Ovary (tissue), 9 donors: ENCODE results near the gene ALDH3B2. TPM values are rescaled to one million over a fixed set of nuclear protein-coding genes. Genes with fewer than 3 reads are reported as not detected.

ENCODE experiments used
- DNase-seq, 5 donors: peaks; one replicate each; pipeline ENCODE4 v3.0.0-alpha.2; 2019 to 2020
- H3K27ac ChIP-seq, 2 donors: fragments of 200-600 bp; one replicate each; pipeline versions ENCODE4 v1.5.1 to v1.8.0; 2019 to 2022
- H3K27me3 ChIP-seq: fragments of 200-600 bp; one replicate; pipeline ENCODE4 v1.8.0; 2022
- H3K36me3 ChIP-seq: fragments of 200-600 bp; sonication (generic); one replicate; pipeline ENCODE4 v1.5.1; 2019
- H3K4me1 ChIP-seq: one replicate; pipeline ENCODE4 v1.8.1; 2013; ENCODE audit warnings: mild to moderate bottlenecking, moderate library complexity; ENCODE audit not compliant: insufficient read depth
- H3K4me3 ChIP-seq: fragments of 200-600 bp; sonication (generic); one replicate; pipeline ENCODE4 v1.5.1; 2017
- H3K9me3 ChIP-seq, 2 donors: fragments of 200-600 bp in 1 of 2; sonication (generic) in 1 of 2; one replicate each; pipeline versions ENCODE4 v1.5.1 to v1.8.1; 2013 to 2019; ENCODE audit warnings: mild to moderate bottlenecking in 1 of 2, moderate library complexity in 1 of 2
- EP300 ChIP-seq: sonication (generic); formaldehyde crosslinking; IDR thresholded peaks from one replicate; pipeline ENCODE4 v1.6.1; 2017; ENCODE audit warnings: antibody characterized with exemption
- POLR2A ChIP-seq: fragments of 450-650 bp; IDR thresholded peaks from one replicate; pipeline ENCODE4 v1.6.1; 2017; ENCODE audit warnings: antibody characterized with exemption, mild to moderate bottlenecking, moderate library complexity
- WGBS, 3 donors: extraction: QIAGEN DNeasy Blood & Tissue Kit in 1 of 3; methylation state at CpG; one replicate each; pipeline versions ENCODE4 v1.1.5 to v1.1.7; 2013 to 2017; 5-methylcytosine and 5-hydroxymethylcytosine counted together
- intact Hi-C, 4 donors: fragments of 100-400 bp; cut with DNase I; formaldehyde crosslinking; loops; one replicate each; pipeline versions ENCODE4 v1.11.0 to v1.15.1; 2022 to 2023
- polyA plus RNA-seq, 2 donors: library from polyadenylated mRNA; stranded (reverse); fragments of 200-250 nt in 1 of 2; fragments of 350-450 nt in 1 of 2; fragmentation: Illumina TruSeq in 1 of 2; extraction: RNeasy Lipid Tissue Mini Kit (QIAGEN cat#74804) in 1 of 2; gene quantifications; one replicate each; pipeline ENCODE4 v1.2.3, GENCODE V29; 2013 to 2014
- total RNA-seq, 7 donors: library from RNA; depleted of rRNA in 2 of 7; stranded (reverse); fragments of >200 nt in 2 of 7; fragmentation: NEBNext Ultra II Directional in 3 of 7; extraction: Animal tissue kit (Norgen Biotek cat#: 25700) in 3 of 7; gene quantifications; one replicate each; pipeline versions ENCODE4 v1.1.0 to v1.2.4, GENCODE V29; 2016 to 2023
- TF ChIP-seq, protein P1 (sequence below), 3 donors: fragments of 450-650 bp in 2 of 3; fragments of 200-600 bp in 1 of 3; IDR thresholded peaks; one replicate each; pipeline versions ENCODE4 v1.5.1 to v1.8.0; 2016 to 2022; ENCODE audit warnings: antibody characterized with exemption in 3 of 3, mild to moderate bottlenecking in 1 of 3
- donor health status: DM: no; HTN: no; CAD: no; lungs with moderate emphysema.
- donor health status: DM: no; HTN: no; CAD: no.
- donor health status: Bipolar disorder and iron deficiency.
- donor health status: DM: yes; HTN: yes; CAD: no.
- donor health status: DM: no; HTN: no; CAD: no.
- donor health status: DM: yes; HTN: yes; CAD: no.

The ALDH3B2 gene
- total and polyA plus RNA-seq, 9 donors = 0.15 to 0.57 (median 0.27) TPM; not detected in 5

DNA sequence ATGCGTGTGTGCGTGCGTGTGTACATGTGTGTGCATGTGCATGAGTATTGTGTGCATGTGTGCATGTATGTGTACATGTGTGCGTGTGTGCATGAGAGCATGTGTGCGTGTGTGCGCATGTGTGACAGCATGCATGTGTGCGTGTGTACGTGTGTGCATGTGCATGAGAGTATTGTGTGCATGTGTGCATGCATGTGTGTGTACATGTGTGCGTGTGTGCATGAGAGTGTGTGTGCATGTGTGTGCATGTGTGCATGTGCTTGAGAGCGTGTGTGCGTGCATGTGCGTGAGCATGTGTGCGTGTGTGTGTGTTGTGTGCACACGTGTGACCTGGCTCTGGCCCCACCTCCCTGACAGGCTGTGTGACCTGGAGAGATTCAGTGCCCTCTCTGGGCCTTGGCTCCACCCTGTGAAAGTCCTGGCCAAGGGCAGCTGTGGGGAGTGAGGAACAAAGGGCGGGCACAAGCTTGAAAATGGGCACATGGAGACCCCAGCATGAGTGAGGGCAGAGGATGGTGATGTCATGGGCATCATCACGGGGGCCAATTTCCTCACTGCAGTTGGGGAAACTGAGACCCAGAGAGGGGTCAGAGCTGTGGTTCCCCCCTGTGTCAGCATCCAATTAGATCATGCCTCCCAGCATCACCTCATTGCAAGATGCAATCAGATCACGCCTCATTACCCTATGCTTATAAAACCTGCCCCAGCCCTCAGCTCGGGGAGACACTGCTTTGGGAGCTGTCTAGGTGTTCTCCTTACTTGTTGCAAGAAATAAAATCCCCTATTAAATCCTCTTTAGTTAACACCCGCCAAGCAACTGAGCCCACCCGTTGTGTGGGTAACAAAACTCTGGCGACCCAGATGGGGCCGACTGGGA, 24.6 kb downstream of the ALDH3B2 start:
- TF ChIP-seq EP300 (no peak), POLR2A (no peak)
- intact Hi-C loops = loop anchor here in 1 of 4 donors (10.0 kb wide), 1 partner anchor 75 kb away; no protein-coding TSS in a partner anchor
- Histone ChIP-seq H3K4me1 (no peaks in the 10 kb centered on the region), H3K36me3 (no peaks in the 10 kb centered on the region), H3K27me3 (no peaks in the 10 kb centered on the region), H3K4me3 (peak overlapping the region; percentile 15), H3K27ac (no peak overlapping the region), H3K9me3 (no peaks in the 10 kb centered on the region)
- no peak for DNase-seq
- WGBS, 3 donors = 76 to 79% (median 77%) methylated on average over 22 of the region's 22 CpGs

DNA sequence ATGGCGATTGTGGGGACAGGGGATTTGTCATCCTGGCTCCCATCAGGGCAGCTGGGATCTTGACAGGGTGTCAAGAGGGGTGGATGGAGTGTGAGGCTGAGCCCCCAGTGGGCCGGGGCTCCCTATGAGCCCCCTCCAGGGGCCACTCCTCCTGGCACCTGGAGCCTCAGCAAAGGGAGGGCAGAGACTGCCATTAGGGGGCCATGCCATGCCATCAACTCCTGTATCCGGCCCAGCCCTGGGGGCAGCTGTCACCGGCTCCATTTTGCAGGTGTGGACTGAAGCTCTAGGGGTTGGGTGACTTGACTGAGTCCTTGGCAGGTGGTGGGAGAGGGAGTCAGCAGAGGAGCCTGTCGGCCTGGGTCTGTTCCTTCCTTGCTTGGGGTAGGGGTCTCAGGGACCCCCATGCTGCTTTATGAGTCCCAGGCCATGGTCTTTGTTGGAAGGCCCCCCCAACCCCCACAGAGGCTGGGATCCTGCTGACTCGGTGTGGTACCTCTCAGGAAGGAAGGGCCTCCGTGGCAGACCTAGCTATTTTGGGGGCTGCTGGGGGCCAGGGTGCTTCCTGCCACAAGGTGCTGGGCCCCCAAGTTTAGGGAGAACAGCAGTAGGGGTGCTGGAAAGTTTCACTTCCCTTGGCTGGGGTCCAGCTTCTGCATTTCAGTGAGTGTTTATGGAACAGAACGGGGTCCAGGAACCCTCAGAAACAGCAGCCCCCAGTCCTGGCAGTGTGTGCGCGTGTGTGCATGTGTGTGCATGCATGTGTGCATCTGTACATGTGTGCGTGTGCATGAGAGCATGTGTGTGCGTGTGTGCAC, 25.4 kb downstream of the ALDH3B2 start:
- no peaks in the 10 kb centered on the region for H3K27me3 ChIP-seq
- H3K9me3 ChIP-seq = no peaks in the 10 kb centered on the region
- H3K4me3 ChIP-seq = no peak overlapping the region
- intact Hi-C loops = no loop called here
- no peaks in the 10 kb centered on the region for H3K36me3 ChIP-seq
- TF ChIP-seq, protein P1, sequence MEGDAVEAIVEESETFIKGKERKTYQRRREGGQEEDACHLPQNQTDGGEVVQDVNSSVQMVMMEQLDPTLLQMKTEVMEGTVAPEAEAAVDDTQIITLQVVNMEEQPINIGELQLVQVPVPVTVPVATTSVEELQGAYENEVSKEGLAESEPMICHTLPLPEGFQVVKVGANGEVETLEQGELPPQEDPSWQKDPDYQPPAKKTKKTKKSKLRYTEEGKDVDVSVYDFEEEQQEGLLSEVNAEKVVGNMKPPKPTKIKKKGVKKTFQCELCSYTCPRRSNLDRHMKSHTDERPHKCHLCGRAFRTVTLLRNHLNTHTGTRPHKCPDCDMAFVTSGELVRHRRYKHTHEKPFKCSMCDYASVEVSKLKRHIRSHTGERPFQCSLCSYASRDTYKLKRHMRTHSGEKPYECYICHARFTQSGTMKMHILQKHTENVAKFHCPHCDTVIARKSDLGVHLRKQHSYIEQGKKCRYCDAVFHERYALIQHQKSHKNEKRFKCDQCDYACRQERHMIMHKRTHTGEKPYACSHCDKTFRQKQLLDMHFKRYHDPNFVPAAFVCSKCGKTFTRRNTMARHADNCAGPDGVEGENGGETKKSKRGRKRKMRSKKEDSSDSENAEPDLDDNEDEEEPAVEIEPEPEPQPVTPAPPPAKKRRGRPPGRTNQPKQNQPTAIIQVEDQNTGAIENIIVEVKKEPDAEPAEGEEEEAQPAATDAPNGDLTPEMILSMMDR (IDR thresholded peaks at IDR 0.05) = no peak
- no peak for TF ChIP-seq POLR2A
- TF ChIP-seq EP300 = no peak
- no peaks in the 10 kb centered on the region for H3K4me1 ChIP-seq
- no peak overlapping the region for H3K27ac ChIP-seq
- 64 to 76% (median 76%) methylated on average over 12 of the region's 12 CpGs for WGBS, 3 donors
- peak in 1 of 5 donors; percentile 12 for DNase-seq

DNA sequence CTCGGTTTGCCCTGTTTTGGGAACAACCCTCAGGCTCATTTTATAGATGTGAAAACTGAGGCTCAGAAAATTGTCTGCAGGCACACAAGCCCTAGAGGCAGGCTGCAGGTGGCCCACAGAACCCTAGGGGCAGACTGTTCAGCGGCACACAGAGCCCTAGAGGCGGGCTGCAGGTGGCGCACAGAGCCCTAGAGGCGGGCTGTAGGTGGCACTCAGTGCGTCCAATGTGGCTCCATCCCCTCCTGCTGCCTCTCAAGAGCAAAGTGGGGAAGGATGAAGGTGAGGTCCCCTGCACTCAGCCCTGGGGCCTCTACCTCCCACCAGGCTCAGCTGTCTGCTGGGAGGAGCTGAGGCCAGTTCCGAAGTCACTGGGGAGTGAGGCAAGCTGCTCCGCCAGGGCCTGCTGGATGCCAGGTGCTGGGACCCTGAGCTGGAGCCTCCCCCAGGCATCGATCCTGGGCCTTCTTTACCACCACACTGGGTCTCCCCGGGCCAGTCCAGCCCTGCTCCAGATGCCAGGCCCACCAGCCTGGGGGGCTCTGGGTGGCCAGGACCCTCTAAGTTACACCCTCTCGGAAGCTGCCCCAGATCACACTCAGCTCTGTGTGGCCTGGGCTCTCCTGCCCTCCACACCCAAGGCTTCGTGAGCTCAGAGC, 26.2 kb downstream of the ALDH3B2 start:
- no peaks in the 10 kb centered on the region for H3K9me3 ChIP-seq
- TF ChIP-seq POLR2A = no peak
- TF ChIP-seq EP300 = no peak
- TF ChIP-seq, protein P1 (IDR thresholded peaks at IDR 0.05) = no peak
- no peak overlapping the region for H3K27ac ChIP-seq
- no peaks in the 10 kb centered on the region for H3K27me3 ChIP-seq
- intact Hi-C loops = no loop called here
- no peaks in the 10 kb centered on the region for H3K4me1 ChIP-seq
- no peak for DNase-seq
- 64 to 65% (median 64%) methylated on average over 12 of the region's 12 CpGs for WGBS, 3 donors
- no peak overlapping the region for H3K4me3 ChIP-seq
- no peaks in the 10 kb centered on the region for H3K36me3 ChIP-seq

DNA sequence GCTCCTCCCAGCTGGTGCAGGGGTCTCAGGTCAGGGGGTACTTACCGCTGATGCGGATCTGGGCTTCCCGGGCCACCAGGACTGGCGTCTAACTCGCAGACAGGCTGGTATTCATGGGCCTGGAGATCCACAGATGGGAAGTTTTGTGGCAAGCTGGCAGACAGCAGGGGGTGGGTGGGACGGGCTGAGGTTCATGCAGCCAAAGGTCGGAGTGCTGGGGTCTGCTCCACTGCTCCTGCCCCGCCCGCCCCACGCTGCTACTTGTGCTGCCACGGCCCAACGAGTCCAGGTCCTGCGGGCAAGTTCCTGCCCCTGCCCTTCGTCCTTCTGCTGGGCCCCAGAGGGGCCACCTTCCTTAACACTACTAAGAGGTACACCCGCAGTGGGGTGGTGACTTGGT, 27.0 kb downstream of the ALDH3B2 start:
- DNase-seq = peak in 1 of 5 donors; percentile 10
- 62 to 77% (median 66%) methylated on average over 14 to 15 of the region's 15 CpGs for WGBS, 3 donors
- H3K27ac ChIP-seq = no peak overlapping the region
- H3K36me3 ChIP-seq = no peaks in the 10 kb centered on the region
- TF ChIP-seq EP300 = no peak
- TF ChIP-seq, protein P1 (IDR thresholded peaks at IDR 0.05) = no peak
- TF ChIP-seq POLR2A = no peak
- H3K4me3 ChIP-seq = no peak overlapping the region
- H3K4me1 ChIP-seq = no peaks in the 10 kb centered on the region
- H3K27me3 ChIP-seq = no peaks in the 10 kb centered on the region
- intact Hi-C loops = no loop called here
- no peaks in the 10 kb centered on the region for H3K9me3 ChIP-seq
